ENCODE results near the gene VSNL1. TPM values are rescaled to one million over a fixed set of nuclear protein-coding genes. Genes with fewer than 3 reads are reported as not detected.

Gene VSNL1
- total and polyA plus RNA-seq, 5 donors, result 26.5 to 39.3 (median 36.8) TPM

Other genes starting within 250 kb of the VSNL1 start
- gene RAD51AP2, start 22.3 kb upstream of the VSNL1 start, total RNA-seq, result under 1 TPM; 0.25 to 0.51 (median 0.37) TPM
- gene RAD51AP2, start 22.3 kb upstream of the VSNL1 start, polyA plus RNA-seq, result 0.14 TPM
- 10 to 100 TPM; 11.9 to 14.6 (median 13.1) TPM for gene SMC6, start 213.1 kb downstream of the VSNL1 start, total RNA-seq
- gene SMC6, start 213.1 kb downstream of the VSNL1 start, polyA plus RNA-seq, result 10.0 TPM
- 1 to 10 TPM; 3.5 to 5.5 (median 4.3) TPM for gene GEN1, start 213.4 kb downstream of the VSNL1 start, total RNA-seq
- 1.5 TPM for gene GEN1, start 213.4 kb downstream of the VSNL1 start, polyA plus RNA-seq

Data from right cardiac atrium (tissue), 5 donors.